ENCODE measurements around the gene TFE3. TPM values are rescaled to one million over a fixed set of nuclear protein-coding genes. Genes with fewer than 3 reads are reported as not detected.

The TFE3 gene
- total and polyA plus RNA-seq, 2 experiments from 2014 or later, result 21.4 to 83.8 TPM

DNA sequence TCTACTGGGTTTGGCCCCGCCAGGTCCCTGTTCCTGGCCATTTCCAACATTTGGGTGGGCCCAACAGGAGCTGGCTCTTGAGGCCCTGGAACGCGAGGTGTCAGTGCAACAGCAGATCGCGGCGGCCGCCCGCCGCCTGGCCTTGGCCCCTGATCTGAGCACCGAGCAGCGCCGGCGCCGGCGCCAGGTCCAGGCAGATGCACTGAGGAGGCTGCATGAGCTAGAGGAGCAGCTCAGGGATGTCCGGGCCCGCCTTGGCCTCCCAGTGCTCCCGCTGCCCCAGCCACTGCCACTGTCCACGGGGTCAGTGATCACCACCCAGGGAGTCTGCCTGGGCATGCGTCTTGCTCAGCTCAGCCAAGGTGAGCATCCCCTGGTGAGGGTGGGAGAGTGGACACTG, 21.1 kb upstream of the TFE3 start (continued):
- TF ChIP-seq, protein P1, sequence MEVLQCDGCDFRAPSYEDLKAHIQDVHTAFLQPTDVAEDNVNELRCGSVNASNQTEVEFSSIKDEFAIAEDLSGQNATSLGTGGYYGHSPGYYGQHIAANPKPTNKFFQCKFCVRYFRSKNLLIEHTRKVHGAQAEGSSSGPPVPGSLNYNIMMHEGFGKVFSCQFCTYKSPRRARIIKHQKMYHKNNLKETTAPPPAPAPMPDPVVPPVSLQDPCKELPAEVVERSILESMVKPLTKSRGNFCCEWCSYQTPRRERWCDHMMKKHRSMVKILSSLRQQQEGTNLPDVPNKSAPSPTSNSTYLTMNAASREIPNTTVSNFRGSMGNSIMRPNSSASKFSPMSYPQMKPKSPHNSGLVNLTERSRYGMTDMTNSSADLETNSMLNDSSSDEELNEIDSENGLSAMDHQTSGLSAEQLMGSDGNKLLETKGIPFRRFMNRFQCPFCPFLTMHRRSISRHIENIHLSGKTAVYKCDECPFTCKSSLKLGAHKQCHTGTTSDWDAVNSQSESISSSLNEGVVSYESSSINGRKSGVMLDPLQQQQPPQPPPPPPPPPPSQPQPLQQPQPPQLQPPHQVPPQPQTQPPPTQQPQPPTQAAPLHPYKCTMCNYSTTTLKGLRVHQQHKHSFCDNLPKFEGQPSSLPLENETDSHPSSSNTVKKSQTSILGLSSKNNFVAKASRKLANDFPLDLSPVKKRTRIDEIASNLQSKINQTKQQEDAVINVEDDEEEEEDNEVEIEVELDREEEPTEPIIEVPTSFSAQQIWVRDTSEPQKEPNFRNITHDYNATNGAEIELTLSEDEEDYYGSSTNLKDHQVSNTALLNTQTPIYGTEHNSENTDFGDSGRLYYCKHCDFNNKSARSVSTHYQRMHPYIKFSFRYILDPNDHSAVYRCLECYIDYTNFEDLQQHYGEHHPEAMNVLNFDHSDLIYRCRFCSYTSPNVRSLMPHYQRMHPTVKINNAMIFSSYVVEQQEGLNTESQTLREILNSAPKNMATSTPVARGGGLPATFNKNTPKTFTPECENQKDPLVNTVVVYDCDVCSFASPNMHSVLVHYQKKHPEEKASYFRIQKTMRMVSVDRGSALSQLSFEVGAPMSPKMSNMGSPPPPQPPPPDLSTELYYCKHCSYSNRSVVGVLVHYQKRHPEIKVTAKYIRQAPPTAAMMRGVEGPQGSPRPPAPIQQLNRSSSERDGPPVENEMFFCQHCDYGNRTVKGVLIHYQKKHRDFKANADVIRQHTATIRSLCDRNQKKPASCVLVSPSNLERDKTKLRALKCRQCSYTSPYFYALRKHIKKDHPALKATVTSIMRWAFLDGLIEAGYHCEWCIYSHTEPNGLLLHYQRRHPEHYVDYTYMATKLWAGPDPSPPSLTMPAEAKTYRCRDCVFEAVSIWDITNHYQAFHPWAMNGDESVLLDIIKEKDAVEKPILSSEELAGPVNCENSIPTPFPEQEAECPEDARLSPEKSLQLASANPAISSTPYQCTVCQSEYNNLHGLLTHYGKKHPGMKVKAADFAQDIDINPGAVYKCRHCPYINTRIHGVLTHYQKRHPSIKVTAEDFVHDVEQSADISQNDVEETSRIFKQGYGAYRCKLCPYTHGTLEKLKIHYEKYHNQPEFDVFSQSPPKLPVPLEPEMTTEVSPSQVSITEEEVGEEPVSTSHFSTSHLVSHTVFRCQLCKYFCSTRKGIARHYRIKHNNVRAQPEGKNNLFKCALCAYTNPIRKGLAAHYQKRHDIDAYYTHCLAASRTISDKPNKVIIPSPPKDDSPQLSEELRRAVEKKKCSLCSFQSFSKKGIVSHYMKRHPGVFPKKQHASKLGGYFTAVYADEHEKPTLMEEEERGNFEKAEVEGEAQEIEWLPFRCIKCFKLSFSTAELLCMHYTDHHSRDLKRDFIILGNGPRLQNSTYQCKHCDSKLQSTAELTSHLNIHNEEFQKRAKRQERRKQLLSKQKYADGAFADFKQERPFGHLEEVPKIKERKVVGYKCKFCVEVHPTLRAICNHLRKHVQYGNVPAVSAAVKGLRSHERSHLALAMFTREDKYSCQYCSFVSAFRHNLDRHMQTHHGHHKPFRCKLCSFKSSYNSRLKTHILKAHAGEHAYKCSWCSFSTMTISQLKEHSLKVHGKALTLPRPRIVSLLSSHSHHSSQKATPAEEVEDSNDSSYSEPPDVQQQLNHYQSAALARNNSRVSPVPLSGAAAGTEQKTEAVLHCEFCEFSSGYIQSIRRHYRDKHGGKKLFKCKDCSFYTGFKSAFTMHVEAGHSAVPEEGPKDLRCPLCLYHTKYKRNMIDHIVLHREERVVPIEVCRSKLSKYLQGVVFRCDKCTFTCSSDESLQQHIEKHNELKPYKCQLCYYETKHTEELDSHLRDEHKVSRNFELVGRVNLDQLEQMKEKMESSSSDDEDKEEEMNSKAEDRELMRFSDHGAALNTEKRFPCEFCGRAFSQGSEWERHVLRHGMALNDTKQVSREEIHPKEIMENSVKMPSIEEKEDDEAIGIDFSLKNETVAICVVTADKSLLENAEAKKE (CRISPR knock-in tag; IDR thresholded peaks at IDR 0.05), result no peak
- no peak for TF ChIP-seq EZH2phosphoT487 (IDR thresholded peaks at IDR 0.05; ENCODE audit: unreplicated experiment)
- TF ChIP-seq ZNF114 (CRISPR knock-in tag; IDR thresholded peaks at IDR 0.05), result no peak

- Histone ChIP-seq H3K4me3 (no peak overlapping the region), H3K9me2 (ENCODE audit: insufficient read depth) (no peaks in the 10 kb centered on the region), H3K27me3 (ENCODE audit: insufficient read depth) (no peaks in the 10 kb centered on the region), H3K4me1 (ENCODE audit: insufficient read depth) (no peaks in the 10 kb centered on the region), H3K79me2 (replicated peaks; ENCODE audit: insufficient read depth) (0 out of 2 replicates have a peak, but pooled peaks cover 5% of the 10 kb centered on the region), H3K27ac (ENCODE audit: low read depth) (no peak overlapping the region), H3F3A (replicated peaks; ENCODE audit: low read depth) (no peaks in the 10 kb centered on the region), H4K20me1 (replicated peaks; ENCODE audit: insufficient read depth) (no peaks in the 10 kb centered on the region), H2AFZ (no peak overlapping the region), H3K4me2 (no peak overlapping the region), H3K36me3 (ENCODE audit: insufficient read depth) (no peaks in the 10 kb centered on the region)
- ATAC-seq (no peak), DNase-seq (ENCODE audit: low spot score) (no peak)
- Mint-ChIP-seq H3K9me3 (no peaks in the 10 kb centered on the region), H3K27ac (no peak overlapping the region), H3K27me3 (ENCODE audit: insufficient read depth, low read depth, poor library complexity) (peaks cover 4% of the 10 kb centered on the region), H3K36me3 (ENCODE audit: low read depth) (peaks cover 9% of the 10 kb centered on the region; the same call in 2 of the 3 replicates), H3K4me1 (peaks cover 4% of the 10 kb centered on the region; the same call in 2 of the 3 replicates), H3K4me3 (no peak overlapping the region)
- TF ChIP-seq CTCF (conservative IDR thresholded peaks at IDR 0.05; ENCODE audit: low read depth in 2 of 2), result no peak
- TF ChIP-seq JUNB (IDR thresholded peaks at IDR 0.05; ENCODE audit: unreplicated experiment), result no peak
- TF ChIP-seq EZH2 (IDR thresholded peaks at IDR 0.05; ENCODE audit: low read depth, unreplicated experiment), result no peak
- TF ChIP-seq ZNF114 (CRISPR knock-in tag; IDR thresholded peaks at IDR 0.05), result no peak
- no peak for TF ChIP-seq POLR2AphosphoS5 (IDR thresholded peaks at IDR 0.05; ENCODE audit: low read depth)
- TF ChIP-seq, protein P1 (CRISPR knock-in tag; IDR thresholded peaks at IDR 0.05), result no peak
- TF ChIP-seq NANOG (IDR thresholded peaks at IDR 0.05; ENCODE audit: borderline replicate concordance), result no peak
Measured at GRCh38 chrX:49063715-49064114, 20.6 kb upstream of the TFE3 start.

All from GM23338 (cell line).